Measurements from ENCODE around the gene ERAP2.

ERAP2 gene

DNA sequence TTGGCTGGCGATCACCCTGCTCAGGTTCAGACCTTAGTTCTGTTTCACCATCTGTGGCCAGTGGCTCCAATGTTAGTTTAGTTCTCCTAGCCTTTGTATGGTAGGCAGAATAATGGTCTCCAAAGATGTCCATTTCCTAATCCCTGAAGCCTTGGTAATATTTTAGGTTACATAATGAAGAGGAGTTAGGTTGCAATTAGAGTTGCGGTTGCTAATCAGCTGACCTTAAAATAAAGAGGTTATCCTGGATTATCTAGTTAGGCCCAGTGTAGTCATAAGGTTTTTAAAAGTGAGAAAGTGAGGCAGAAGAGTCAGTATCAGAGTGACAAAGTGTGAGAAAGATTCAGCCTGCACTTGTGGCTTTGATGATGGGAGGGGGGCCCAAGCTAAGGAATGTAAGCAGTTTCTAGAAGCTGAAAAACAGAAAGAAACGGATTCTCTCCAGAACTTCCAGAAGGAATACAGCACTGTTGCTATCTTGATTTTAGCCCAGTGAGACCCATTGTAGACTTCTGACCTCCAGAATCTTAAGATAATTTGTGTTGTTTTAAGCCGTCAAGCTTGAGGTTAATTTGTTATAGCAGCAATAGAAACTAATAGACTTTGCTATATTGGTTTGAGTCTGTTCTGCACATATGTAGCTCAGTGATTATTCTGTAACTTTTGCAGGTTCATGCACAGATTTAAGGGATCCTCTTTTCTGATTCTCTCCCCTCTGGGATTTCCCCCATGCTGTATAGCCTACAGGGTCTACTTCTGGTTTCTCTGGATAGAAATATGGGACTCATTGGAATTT is 81.2 kb downstream of the ERAP2 start:
- in situ Hi-C loops (cut with MboI; ENCODE audit: low sequenced_read_pairs): no loop called here

DNA sequence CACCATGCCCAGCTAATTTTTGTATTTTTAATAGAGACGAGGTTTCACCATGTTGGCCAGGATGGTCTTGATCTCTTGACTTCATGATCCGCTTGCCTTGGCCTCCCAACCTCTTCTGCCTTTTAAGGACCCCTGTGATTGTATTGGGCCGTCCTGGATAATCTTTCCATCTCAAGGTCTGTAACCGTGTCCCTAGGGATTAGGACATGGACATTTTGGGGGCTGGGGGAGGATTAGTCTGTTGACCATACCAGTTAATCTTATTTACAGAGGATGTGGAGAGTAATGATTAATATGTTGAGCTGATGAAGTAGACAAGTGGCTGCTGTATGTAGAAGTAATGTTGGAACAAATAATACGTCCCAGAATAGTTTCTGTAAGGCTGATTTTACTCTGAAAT is 82.7 kb downstream of the ERAP2 start:
- in situ Hi-C loops (cut with MboI; ENCODE audit: low sequenced_read_pairs): no loop called here

GRCh38 chr5:96961053-96961452 is 84.8 kb downstream of the ERAP2 start:
- in situ Hi-C loops (cut with MboI; ENCODE audit: low sequenced_read_pairs): no loop called here

DNA sequence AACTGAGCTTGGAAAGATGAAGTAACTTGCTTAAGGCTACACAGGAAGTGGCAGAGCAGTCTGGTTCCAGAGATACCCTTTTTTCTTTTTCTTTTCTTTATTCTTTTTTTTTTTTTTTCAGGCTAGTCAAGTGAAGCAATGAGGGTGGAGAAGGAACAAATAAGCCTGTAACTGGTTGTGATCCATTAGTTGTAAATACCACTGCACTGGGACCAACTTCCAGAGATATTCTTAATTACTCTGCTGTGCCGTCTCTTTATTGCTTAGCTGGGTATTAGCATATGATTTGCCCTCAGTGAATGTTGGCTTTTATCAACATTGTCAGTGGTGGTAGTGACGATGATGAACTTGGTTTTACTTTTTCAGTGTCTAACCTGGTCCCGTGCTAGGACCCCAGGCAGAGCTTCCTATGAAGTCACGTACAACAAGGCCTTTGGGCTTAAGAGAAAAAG is 86.3 kb downstream of the ERAP2 start:
- in situ Hi-C loops (cut with MboI; ENCODE audit: low sequenced_read_pairs): no loop called here

DNA sequence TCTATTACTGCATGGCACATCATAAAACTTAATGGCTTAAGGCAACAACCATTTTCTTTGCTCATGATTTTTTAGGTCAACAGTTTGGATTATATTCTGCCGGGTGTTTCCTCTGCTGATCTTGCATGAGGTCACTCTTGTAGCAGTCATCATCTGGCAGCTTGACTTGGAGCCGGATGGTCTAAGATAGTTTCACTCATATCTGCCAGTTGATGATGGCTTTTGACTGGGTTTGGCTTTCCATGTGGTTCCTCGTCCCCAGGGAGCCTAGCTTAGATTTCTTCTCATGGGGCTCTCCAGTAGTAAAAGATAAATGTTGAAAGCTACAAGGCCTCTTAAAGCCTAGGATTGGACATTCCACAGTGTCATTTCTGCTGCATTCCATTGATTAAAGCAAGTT is 87.0 kb downstream of the ERAP2 start:
- in situ Hi-C loops (cut with MboI; ENCODE audit: low sequenced_read_pairs): no loop called here

- in situ Hi-C loops (cut with MboI; ENCODE audit: low sequenced_read_pairs): no loop called here
These were observed 90.5 kb downstream of the ERAP2 start for GRCh38 chr5:96966801-96967200.

GRCh38 chr5:96967400-96967799 is 91.1 kb downstream of the ERAP2 start:
- in situ Hi-C loops (cut with MboI; ENCODE audit: low sequenced_read_pairs): no loop called here

- in situ Hi-C loops (cut with MboI; ENCODE audit: low sequenced_read_pairs): no loop called here
These were observed 91.8 kb downstream of the ERAP2 start for GRCh38 chr5:96968074-96968473.

DNA sequence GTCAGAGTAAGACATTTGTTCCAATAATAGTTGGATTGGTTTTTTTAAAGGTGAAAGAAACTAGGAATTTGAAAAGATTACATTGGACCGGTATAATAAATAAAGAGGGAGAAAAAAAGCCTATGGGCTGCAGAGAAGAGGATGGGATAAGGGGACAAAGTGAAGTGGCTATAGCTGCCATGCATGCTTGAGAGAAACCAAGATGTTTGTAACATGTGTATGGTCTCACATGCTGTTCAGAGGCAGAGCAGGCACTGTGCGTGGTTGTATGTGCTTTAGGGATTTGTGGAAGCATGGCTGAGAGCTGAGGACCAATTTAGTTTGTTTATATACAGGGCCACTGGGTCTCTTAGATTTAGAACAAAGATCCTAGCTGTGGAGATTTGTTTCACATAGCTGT is 92.3 kb downstream of the ERAP2 start:
- in situ Hi-C loops (cut with MboI; ENCODE audit: low sequenced_read_pairs): no loop called here
